ENCODE results near the gene TMEM247. TPM values are rescaled to one million over a fixed set of nuclear protein-coding genes. Genes with fewer than 3 reads are reported as not detected.

Gene TMEM247
- total and polyA plus RNA-seq, 2 of the 8 experiments (the other 6 are each of a cell fraction or from before 2014, with no cell fraction given) = not detected

GRCh38 chr2:46451131-46451711, 28.1 kb upstream of the TMEM247 start (continued):
- no peak for TF ChIP-seq SRF (IDR thresholded peaks at IDR 0.05; ENCODE audit: low read depth, low read length)

All from H1 (cell line).